GM21717 (cell line): Measurements from ENCODE around the gene CYRIA.

Experiments
- ATAC-seq: cut with Tn5 transposase; IDR thresholded peaks from one replicate; pipeline ENCODE4 v1.9.1; 2021; ENCODE audit warnings: mild to moderate bottlenecking, moderate library complexity; ENCODE audit not compliant: unreplicated experiment

CYRIA gene

GRCh38 chr2:16652296-16653082 is 13.1 kb downstream of the CYRIA start:
- no peak for ATAC-seq

- ATAC-seq = no peak
Measured at GRCh38 chr2:16650287-16651249, 15.1 kb downstream of the CYRIA start.

GRCh38 chr2:16649353-16650286 is 16.0 kb downstream of the CYRIA start:
- no peak for ATAC-seq

- no peak for ATAC-seq
Measured at GRCh38 chr2:16647992-16648617, 17.5 kb downstream of the CYRIA start.

- ATAC-seq = no peak
Measured at GRCh38 chr2:16645775-16646559, 19.7 kb downstream of the CYRIA start.

- ATAC-seq = no peak
Measured at GRCh38 chr2:16645088-16645487, 20.5 kb downstream of the CYRIA start.

- ATAC-seq = no peak
Measured at GRCh38 chr2:16644221-16644925, 21.3 kb downstream of the CYRIA start.

- no peak for ATAC-seq
Measured at GRCh38 chr2:16643099-16643498, 22.5 kb downstream of the CYRIA start.

- no peak for ATAC-seq
Measured at GRCh38 chr2:16642088-16642487, 23.5 kb downstream of the CYRIA start.

GRCh38 chr2:16641509-16641908 is 24.1 kb downstream of the CYRIA start:
- no peak for ATAC-seq

- ATAC-seq = no peak
Measured at GRCh38 chr2:16640867-16641266, 24.8 kb downstream of the CYRIA start.

- no peak for ATAC-seq
Measured at GRCh38 chr2:16640001-16640700, 25.5 kb downstream of the CYRIA start.

GRCh38 chr2:16639431-16639830 is 26.2 kb downstream of the CYRIA start:
- no peak for ATAC-seq

- no peak for ATAC-seq
Measured at GRCh38 chr2:16638946-16639345, 26.7 kb downstream of the CYRIA start.

GRCh38 chr2:16637304-16637703 is 28.3 kb downstream of the CYRIA start:
- no peak for ATAC-seq

- no peak for ATAC-seq
Measured at GRCh38 chr2:16635791-16636699, 29.6 kb downstream of the CYRIA start.
